Measurements from ENCODE around the gene ELMOD1.

ELMOD1 gene

DNA sequence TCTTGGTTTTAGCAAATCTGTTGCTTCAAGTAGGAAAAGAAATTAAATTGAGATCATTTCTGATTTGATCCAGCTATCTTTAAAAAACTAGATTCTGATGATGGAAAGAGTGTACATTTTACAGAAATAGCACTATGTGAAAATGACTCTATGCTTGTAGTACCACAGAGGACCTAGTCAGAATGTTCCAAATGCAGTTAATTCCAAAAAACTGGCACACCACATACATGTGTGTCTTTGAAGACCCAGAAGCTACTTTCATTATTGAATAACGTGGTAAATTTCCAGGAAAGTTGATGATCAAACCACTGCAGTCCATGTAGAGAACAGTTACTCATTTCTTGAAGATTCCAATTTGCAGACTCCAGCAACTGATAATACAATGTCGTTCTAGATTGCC lies 3.8 kb downstream of the ELMOD1 start:
- no peak overlapping the region for H3K4me3 ChIP-seq (ENCODE audit: control insufficient read depth, low read depth, low read length)
- TF ChIP-seq, protein P1, sequence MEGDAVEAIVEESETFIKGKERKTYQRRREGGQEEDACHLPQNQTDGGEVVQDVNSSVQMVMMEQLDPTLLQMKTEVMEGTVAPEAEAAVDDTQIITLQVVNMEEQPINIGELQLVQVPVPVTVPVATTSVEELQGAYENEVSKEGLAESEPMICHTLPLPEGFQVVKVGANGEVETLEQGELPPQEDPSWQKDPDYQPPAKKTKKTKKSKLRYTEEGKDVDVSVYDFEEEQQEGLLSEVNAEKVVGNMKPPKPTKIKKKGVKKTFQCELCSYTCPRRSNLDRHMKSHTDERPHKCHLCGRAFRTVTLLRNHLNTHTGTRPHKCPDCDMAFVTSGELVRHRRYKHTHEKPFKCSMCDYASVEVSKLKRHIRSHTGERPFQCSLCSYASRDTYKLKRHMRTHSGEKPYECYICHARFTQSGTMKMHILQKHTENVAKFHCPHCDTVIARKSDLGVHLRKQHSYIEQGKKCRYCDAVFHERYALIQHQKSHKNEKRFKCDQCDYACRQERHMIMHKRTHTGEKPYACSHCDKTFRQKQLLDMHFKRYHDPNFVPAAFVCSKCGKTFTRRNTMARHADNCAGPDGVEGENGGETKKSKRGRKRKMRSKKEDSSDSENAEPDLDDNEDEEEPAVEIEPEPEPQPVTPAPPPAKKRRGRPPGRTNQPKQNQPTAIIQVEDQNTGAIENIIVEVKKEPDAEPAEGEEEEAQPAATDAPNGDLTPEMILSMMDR (IDR thresholded peaks at IDR 0.05; ENCODE audit: control insufficient read depth, insufficient read depth, low read depth, low read length, missing control alignments) = no peak
- no peak for DNase-seq (ENCODE audit: low read depth)

- DNase-seq (ENCODE audit: low read depth) = no peak
- H3K4me3 ChIP-seq (ENCODE audit: control insufficient read depth, low read depth, low read length) = no peak overlapping the region
- TF ChIP-seq, protein P1 (IDR thresholded peaks at IDR 0.05; ENCODE audit: control insufficient read depth, insufficient read depth, low read depth, low read length, missing control alignments) = peak; percentile 46
Measured at GRCh38 chr11:107598225-107599139, 7.5 kb downstream of the ELMOD1 start.

DNA sequence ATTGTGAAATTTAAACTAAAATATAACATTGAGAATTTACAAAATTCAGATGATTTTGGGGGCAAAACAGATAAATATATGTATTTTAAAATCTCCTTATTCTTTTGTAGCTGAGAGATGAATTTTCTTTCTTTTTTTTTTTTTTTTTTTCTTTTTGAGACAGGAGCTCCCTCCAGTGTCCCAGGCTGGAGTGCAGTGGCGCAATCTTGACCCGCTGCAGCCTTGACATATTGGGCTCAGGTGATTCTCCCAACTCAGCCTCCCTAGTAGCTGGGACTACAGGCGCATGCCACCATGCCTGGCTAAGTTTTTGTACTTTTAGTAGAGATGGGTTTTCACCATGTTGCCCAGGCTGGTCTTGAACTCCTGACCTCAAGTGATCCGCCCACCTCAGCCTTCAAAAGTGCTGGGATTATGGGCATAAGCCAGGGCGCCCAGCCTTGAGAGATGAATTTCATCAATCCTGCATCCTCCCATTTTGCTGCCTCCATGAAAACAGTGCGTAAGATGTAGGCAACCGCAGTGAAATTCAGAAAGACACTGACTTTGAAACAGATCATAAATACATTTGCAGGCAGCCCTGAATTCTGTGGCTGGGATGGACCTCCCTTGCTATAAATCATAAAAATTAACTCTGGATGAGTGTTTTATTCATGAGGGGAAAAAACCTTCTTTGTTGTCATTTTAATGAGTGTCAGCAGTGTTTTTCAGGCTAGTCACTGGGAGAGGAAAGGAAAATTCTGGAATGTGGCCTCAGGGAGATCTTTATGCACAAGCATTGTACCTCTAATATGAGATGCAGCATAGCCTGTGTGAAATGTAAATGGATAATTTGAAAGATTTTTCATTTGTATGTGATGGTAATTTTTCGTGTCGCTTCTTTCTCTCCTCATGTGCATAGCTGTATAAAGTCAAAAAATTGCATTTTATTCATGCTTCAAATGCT lies 14.4 kb downstream of the ELMOD1 start:
- no peak for DNase-seq (ENCODE audit: low read depth)
- no peak overlapping the region for H3K4me3 ChIP-seq (ENCODE audit: control insufficient read depth, low read depth, low read length)
- TF ChIP-seq, protein P1 (IDR thresholded peaks at IDR 0.05; ENCODE audit: control insufficient read depth, insufficient read depth, low read depth, low read length, missing control alignments) = peak; percentile 13

DNA sequence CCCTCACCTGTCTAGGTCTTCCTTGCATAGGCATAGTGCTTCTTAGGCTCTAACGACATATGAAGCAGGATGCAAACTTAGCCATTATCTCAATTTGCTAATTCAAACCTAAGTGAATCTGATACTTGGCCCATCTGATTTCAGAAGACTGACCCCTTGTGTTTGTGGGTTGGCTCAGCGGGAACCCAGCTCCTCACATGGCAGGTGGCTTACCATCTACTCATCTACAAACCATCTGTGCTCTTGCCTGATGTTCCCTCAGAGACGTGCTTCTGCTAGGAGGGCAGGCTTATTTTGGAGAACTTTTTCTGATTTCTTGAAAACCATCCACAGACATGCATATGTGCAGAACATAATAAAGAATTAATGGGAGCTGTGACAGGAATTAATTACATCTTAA lies 15.2 kb downstream of the ELMOD1 start:
- no peak for DNase-seq (ENCODE audit: low read depth)

GRCh38 chr11:107608809-107609208 lies 17.9 kb downstream of the ELMOD1 start:
- TF ChIP-seq, protein P1 (IDR thresholded peaks at IDR 0.05; ENCODE audit: control insufficient read depth, insufficient read depth, low read depth, low read length, missing control alignments) = no peak
- DNase-seq (ENCODE audit: low read depth) = no peak
- no peak overlapping the region for H3K4me3 ChIP-seq (ENCODE audit: control insufficient read depth, low read depth, low read length)

More for the DNA sequence above, 15.2 kb downstream of the ELMOD1 start:
- TF ChIP-seq, protein P1 (IDR thresholded peaks at IDR 0.05; ENCODE audit: control insufficient read depth, insufficient read depth, low read depth, low read length, missing control alignments) = peak; percentile 15
- H3K4me3 ChIP-seq (ENCODE audit: control insufficient read depth, low read depth, low read length) = no peak overlapping the region

- DNase-seq (ENCODE audit: low read depth) = no peak
- TF ChIP-seq, protein P1 (IDR thresholded peaks at IDR 0.05; ENCODE audit: control insufficient read depth, insufficient read depth, low read depth, low read length, missing control alignments) = no peak
- no peak overlapping the region for H3K4me3 ChIP-seq (ENCODE audit: control insufficient read depth, low read depth, low read length)
Measured at GRCh38 chr11:107609400-107610218, 18.7 kb downstream of the ELMOD1 start.

All from AG09309 (cell line).